ENCODE data around the gene ADGRG7. TPM values are rescaled to one million over a fixed set of nuclear protein-coding genes. Genes with fewer than 3 reads are reported as not detected.

The ADGRG7 gene
- polyA plus RNA-seq, 2 of the 4 experiments (the other 2 are of a cell fraction) = 0.09 TPM; not detected in 1

- TF ChIP-seq ATOH8 (CRISPR knock-in tag; IDR thresholded peaks at IDR 0.05; ENCODE audit: low read depth) = no peak
- no peak for TF ChIP-seq ZNF302 (CRISPR knock-in tag; IDR thresholded peaks at IDR 0.05)
Observed at GRCh38 chr3:100563228-100563627, 46.2 kb upstream of the ADGRG7 start (continued).

GRCh38 chr3:100563652-100564211 is 45.7 kb upstream of the ADGRG7 start:
- FAIRE-seq (no peak), ATAC-seq (no peak), DNase-seq (ENCODE audit: low read depth in 1 of 2, low spot score in 1 of 2) (no peak)
- no peak for TF ChIP-seq ZFP36 (IDR thresholded peaks at IDR 0.05; ENCODE audit: borderline replicate concordance, partially characterized antibody)
- TF ChIP-seq KDM1A (IDR thresholded peaks at IDR 0.05; ENCODE audit: low read depth) = no peak
- TF ChIP-seq NR3C1 (IDR thresholded peaks at IDR 0.05) = no peak
- TF ChIP-seq POLR2A (IDR thresholded peaks at IDR 0.05; ENCODE audit: low read length) = no peak
- TF ChIP-seq EP300 (IDR thresholded peaks at IDR 0.05) = no peak
- TF ChIP-seq REST (IDR thresholded peaks at IDR 0.05) = no peak
- no peak for TF ChIP-seq JUN (IDR thresholded peaks at IDR 0.05)
- TF ChIP-seq PBX3 (IDR thresholded peaks at IDR 0.05) = no peak
- TF ChIP-seq MAZ (IDR thresholded peaks at IDR 0.05; ENCODE audit: borderline replicate concordance, low read depth, low read length) = no peak
- TF ChIP-seq KDM5A (IDR thresholded peaks at IDR 0.05) = no peak
- TF ChIP-seq ELK1 (IDR thresholded peaks at IDR 0.05; ENCODE audit: low read depth, low read length) = no peak
- TF ChIP-seq EHF (CRISPR knock-in tag; IDR thresholded peaks at IDR 0.05) = no peak
- no peak for TF ChIP-seq PHF8 (IDR thresholded peaks at IDR 0.05; ENCODE audit: borderline replicate concordance, low read depth)
- no peak for TF ChIP-seq RFX5 (IDR thresholded peaks at IDR 0.05)
- 84% methylated on average over 2 of the region's 2 CpGs for WGBS (ENCODE audit: missing lambda C conversion rate)
- Histone ChIP-seq H3K9me3 (no peaks in the 10 kb centered on the region), H3K27ac (no peak overlapping the region), H3K4me3 (no peak overlapping the region), H3K4me1 (no peaks in the 10 kb centered on the region), H3K4me2 (no peak overlapping the region)
- ChIA-PET POLR2A (no interaction called here), CTCF (interaction anchor here (1.0 kb wide), 1 partner anchor 40 kb away, joined by 3 read pairs; no protein-coding TSS in a partner anchor)

GRCh38 chr3:100570811-100571210 is 38.6 kb upstream of the ADGRG7 start:
- no peak overlapping the region for H3K4me2 ChIP-seq
- H3K9me3 ChIP-seq = no peaks in the 10 kb centered on the region
- no peak for FAIRE-seq
- POLR2A ChIA-PET = no interaction called here
- H3K4me3 ChIP-seq = no peak overlapping the region
- H3K4me1 ChIP-seq = no peaks in the 10 kb centered on the region
- no peak overlapping the region for H3K27ac ChIP-seq
- no peak for ATAC-seq
- DNase-seq (ENCODE audit: low read depth in 1 of 2, low spot score in 1 of 2) = no peak
- CTCF ChIA-PET = interaction anchor here (1.0 kb wide), 1 partner anchor 20 kb away, joined by 3 read pairs; no protein-coding TSS in a partner anchor
- WGBS (ENCODE audit: missing lambda C conversion rate) = 79% methylated on average over 2 of the region's 2 CpGs
- TF ChIP-seq E2F6 (IDR thresholded peaks at IDR 0.05; ENCODE audit: borderline replicate concordance, low read depth) (no peak), FOSL2 (IDR thresholded peaks at IDR 0.05) (no peak), FOSL2 (CRISPR knock-in tag; IDR thresholded peaks at IDR 0.05) (no peak), PHF8 (IDR thresholded peaks at IDR 0.05; ENCODE audit: borderline replicate concordance, low read depth) (no peak), KDM5A (IDR thresholded peaks at IDR 0.05) (no peak), ZSCAN20 (CRISPR knock-in tag; IDR thresholded peaks at IDR 0.05) (no peak), MAZ (IDR thresholded peaks at IDR 0.05; ENCODE audit: borderline replicate concordance, low read depth, low read length) (no peak), CTCF (IDR thresholded peaks at IDR 0.05) (no peak), NR3C1 (IDR thresholded peaks at IDR 0.05) (no peak), KDM1A (IDR thresholded peaks at IDR 0.05; ENCODE audit: low read depth) (no peak), GATA3 (IDR thresholded peaks at IDR 0.05; ENCODE audit: borderline replicate concordance) (no peak), RNF2 (IDR thresholded peaks at IDR 0.05; ENCODE audit: borderline replicate concordance, low read depth) (no peak), FOXS1 (CRISPR knock-in tag; IDR thresholded peaks at IDR 0.05) (no peak), USF2 (IDR thresholded peaks at IDR 0.05) (no peak), JUN (IDR thresholded peaks at IDR 0.05) (no peak)
